MM.1S (cell line): ENCODE data around the gene ZG16B.

Experiments
- DNase-seq: peaks from one replicate; pipeline ENCODE4 v3.0.0-alpha.2; 2015
- H2AFZ ChIP-seq: fragments of 300-600 bp; sonication (generic); 2 replicates; pipeline ENCODE4 v1.6.0; 2016; ENCODE audit warnings: antibody characterized with exemption, low read length
- H3F3A ChIP-seq: fragments of 300-600 bp; sonication (generic); 2 replicates; pipeline ENCODE4 v1.6.1; 2016; ENCODE audit warnings: mild to moderate bottlenecking, antibody characterized with exemption, low read length, moderate library complexity, mixed read lengths; ENCODE audit not compliant: insufficient read depth
- H3K27ac ChIP-seq: fragments of 300-600 bp; sonication (generic); 2 replicates; pipeline ENCODE4 v1.5.1; 2016; ENCODE audit warnings: mild to moderate bottlenecking, low read length
- H3K27me3 ChIP-seq: fragments of 300-600 bp; sonication (generic); replicated peaks from 2 replicates; pipeline ENCODE4 v1.6.0; 2016; ENCODE audit warnings: low read length; ENCODE audit not compliant: insufficient read depth
- H3K36me3 ChIP-seq: fragments of 300-600 bp; sonication (generic); replicated peaks from 2 replicates; pipeline ENCODE4 v1.6.1; 2016; ENCODE audit warnings: mild to moderate bottlenecking, low read length, mixed read lengths; ENCODE audit not compliant: insufficient read depth
- H3K4me1 ChIP-seq: fragments of 300-600 bp; sonication (generic); 2 replicates; pipeline ENCODE4 v1.6.1; 2016; ENCODE audit warnings: low read length, mixed read lengths
- H3K4me2 ChIP-seq: fragments of 300-600 bp; sonication (generic); 2 replicates; pipeline ENCODE4 v1.6.0; 2016; ENCODE audit warnings: low read depth, low read length
- H3K4me3 ChIP-seq: fragments of 300-600 bp; sonication (generic); 2 replicates; pipeline ENCODE4 v1.5.1; 2016; ENCODE audit warnings: low read length, mixed read lengths
- H3K79me2 ChIP-seq: fragments of 300-600 bp; sonication (generic); 2 replicates; pipeline ENCODE4 v1.6.1; 2016; ENCODE audit warnings: mixed run types, low read length, mixed read lengths
- H3K9ac ChIP-seq: fragments of 300-600 bp; sonication (generic); 2 replicates; pipeline ENCODE4 v1.6.1; 2016; ENCODE audit warnings: low read length, mixed read lengths
- H3K9me2 ChIP-seq: fragments of 300-600 bp; sonication (generic); replicated peaks from 2 replicates; pipeline ENCODE4 v1.6.1; 2016; ENCODE audit warnings: mild to moderate bottlenecking, low read length, mixed read lengths; ENCODE audit not compliant: insufficient read depth
- H3K9me3 ChIP-seq: fragments of 300-600 bp; sonication (generic); replicated peaks from 2 replicates; pipeline ENCODE4 v1.6.1; 2016; ENCODE audit warnings: mild to moderate bottlenecking, low read length, mixed read lengths; ENCODE audit not compliant: insufficient read depth
- H4K20me1 ChIP-seq: fragments of 300-600 bp; sonication (generic); 2 replicates; pipeline ENCODE4 v1.6.1; 2016; ENCODE audit warnings: mild to moderate bottlenecking, low read length, moderate library complexity, mixed read lengths; ENCODE audit not compliant: insufficient read depth
- EZH2 ChIP-seq: fragments of 300-600 bp; sonication (generic); optimal IDR thresholded peaks from 2 replicates; pipeline ENCODE3; 2017; ENCODE audit warnings: low read depth, mild to moderate bottlenecking, antibody characterized with exemption, low read length, mixed read lengths
- EZH2phosphoT487 ChIP-seq: fragments of 300-600 bp; sonication (generic); IDR thresholded peaks from 2 replicates; pipeline ENCODE4 v1.6.1; 2018; ENCODE audit warnings: antibody characterized with exemption, low read length
- TF ChIP-seq, protein P1 (sequence below): fragments of 300-600 bp; sonication (generic); IDR thresholded peaks from 2 replicates; pipeline ENCODE4 v1.5.1; 2016; ENCODE audit warnings: antibody characterized with exemption, low read length, mixed read lengths

Gene ZG16B

DNA sequence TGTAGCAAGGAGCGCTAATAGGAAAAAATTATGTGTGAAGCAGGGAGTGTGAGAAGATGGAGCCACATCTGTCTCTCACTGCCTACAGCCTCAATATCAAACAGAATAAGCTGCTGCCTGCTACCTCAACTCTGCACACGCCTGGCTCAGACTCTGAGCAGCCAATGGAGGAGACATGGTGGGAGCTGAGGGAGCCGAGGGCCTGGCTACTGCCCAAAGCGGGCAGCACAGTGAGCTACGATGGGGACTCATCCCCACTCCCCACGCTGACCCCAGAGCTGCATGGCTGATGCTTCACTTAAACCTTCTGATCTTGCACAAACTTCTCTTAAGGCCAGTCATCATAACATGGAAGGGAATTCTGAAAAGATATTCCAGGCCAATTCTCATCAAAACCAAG is 41.8 kb downstream of the ZG16B start:
- H3F3A ChIP-seq, result 0 out of 2 replicates have a peak, but pooled peaks cover 2% of the 10 kb centered on the region
- TF ChIP-seq EZH2phosphoT487 (no peak), EZH2 (no peak)
- TF ChIP-seq, protein P1, sequence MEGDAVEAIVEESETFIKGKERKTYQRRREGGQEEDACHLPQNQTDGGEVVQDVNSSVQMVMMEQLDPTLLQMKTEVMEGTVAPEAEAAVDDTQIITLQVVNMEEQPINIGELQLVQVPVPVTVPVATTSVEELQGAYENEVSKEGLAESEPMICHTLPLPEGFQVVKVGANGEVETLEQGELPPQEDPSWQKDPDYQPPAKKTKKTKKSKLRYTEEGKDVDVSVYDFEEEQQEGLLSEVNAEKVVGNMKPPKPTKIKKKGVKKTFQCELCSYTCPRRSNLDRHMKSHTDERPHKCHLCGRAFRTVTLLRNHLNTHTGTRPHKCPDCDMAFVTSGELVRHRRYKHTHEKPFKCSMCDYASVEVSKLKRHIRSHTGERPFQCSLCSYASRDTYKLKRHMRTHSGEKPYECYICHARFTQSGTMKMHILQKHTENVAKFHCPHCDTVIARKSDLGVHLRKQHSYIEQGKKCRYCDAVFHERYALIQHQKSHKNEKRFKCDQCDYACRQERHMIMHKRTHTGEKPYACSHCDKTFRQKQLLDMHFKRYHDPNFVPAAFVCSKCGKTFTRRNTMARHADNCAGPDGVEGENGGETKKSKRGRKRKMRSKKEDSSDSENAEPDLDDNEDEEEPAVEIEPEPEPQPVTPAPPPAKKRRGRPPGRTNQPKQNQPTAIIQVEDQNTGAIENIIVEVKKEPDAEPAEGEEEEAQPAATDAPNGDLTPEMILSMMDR, result no peak
- peaks cover 2% of the 10 kb centered on the region; the same call in 1 of the 2 replicates for H3K4me1 ChIP-seq
- no peak overlapping the region for H2AFZ ChIP-seq
- no peaks in the 10 kb centered on the region for H3K9me2 ChIP-seq
- no peaks in the 10 kb centered on the region for H4K20me1 ChIP-seq
- DNase-seq, result no peak
- H3K27ac ChIP-seq, result no peak overlapping the region
- no peaks in the 10 kb centered on the region for H3K9me3 ChIP-seq
- no peak overlapping the region for H3K4me3 ChIP-seq
- H3K79me2 ChIP-seq, result no peaks in the 10 kb centered on the region
- H3K9ac ChIP-seq, result no peak overlapping the region
- H3K27me3 ChIP-seq, result peaks cover 23% of the 10 kb centered on the region
- no peak overlapping the region for H3K4me2 ChIP-seq
- H3K36me3 ChIP-seq, result no peaks in the 10 kb centered on the region

DNA sequence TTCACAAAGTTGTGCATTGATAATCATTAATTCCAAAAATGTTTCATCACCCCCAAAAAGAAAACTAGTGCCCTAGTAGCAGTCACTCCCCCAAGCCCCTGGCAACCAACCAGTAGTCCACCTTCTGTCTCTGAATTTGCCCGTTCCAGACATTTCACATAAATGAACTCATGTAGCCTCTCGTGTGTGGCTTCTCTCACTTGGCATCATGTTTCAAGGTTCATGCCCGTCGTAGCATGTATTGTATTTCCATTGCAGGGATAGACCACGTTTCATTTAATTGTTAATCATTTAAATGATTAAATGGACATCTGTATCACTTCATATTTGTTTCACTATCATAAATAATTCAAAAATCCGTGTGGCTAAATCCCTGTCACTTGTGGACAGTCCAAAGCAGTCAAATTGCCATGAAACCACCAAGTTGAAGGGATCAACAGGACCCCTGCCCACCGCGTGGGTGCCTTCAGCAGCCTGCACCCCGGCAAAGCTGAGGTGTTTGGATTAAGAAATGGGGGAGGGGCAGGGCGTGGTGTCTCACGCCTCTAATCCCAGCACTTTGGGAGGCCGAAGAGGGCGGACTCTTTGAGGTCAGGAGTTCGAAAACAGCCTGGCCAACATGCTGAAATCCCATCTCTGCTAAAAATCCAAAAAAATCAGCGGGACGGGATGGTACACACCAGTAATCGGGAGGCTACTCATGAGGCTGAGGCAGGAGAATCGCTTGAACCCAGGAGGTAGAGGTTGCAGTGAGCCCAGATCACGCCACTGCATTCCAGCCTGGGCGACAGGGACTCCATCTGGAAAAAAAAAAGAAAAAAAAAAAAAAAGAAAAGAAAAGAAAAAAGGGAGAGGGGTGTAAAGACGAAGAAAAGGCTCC is 44.2 kb downstream of the ZG16B start:
- H2AFZ ChIP-seq, result peak overlapping the region; percentile 66
- H3K4me2 ChIP-seq, result peak overlapping the region; percentile 28; the same call in 1 of the 2 replicates
- H3K4me1 ChIP-seq, result peaks cover 2% of the 10 kb centered on the region; the same call in 1 of the 2 replicates
- H3K27ac ChIP-seq, result no peak overlapping the region
- TF ChIP-seq EZH2phosphoT487 (no peak), EZH2 (no peak)
- no peaks in the 10 kb centered on the region for H3K36me3 ChIP-seq
- no peaks in the 10 kb centered on the region for H3F3A ChIP-seq
- H3K9me3 ChIP-seq, result no peaks in the 10 kb centered on the region
- no peak overlapping the region for H3K4me3 ChIP-seq
- H3K27me3 ChIP-seq, result peaks cover 27% of the 10 kb centered on the region
- no peaks in the 10 kb centered on the region for H3K79me2 ChIP-seq
- no peaks in the 10 kb centered on the region for H4K20me1 ChIP-seq
- no peaks in the 10 kb centered on the region for H3K9me2 ChIP-seq
- no peak overlapping the region for H3K9ac ChIP-seq
- DNase-seq, result no peak

DNA sequence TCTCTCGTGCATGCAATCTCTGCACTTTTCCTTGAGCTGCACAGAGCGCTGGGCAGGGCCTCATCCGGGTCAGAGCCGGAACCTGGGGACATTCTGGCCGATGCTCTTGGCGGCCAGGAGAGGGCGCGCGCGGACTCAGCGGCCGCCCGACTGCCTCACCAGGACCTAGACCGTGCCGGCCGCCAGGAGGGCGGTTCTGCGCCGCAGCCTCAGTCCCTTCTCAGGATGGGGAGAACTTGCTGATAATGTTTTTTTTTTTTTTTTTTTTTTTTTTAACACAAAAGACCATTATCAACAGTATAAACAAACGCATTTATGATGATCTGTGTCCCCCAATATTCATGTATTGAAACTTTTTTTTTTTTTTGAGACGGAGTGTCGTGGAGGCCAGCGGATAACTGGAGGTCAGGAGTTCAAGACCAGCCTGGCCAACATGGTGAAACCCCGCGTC is 44.8 kb downstream of the ZG16B start:
- H2AFZ ChIP-seq, result peak overlapping the region; percentile 66
- H3K79me2 ChIP-seq, result no peaks in the 10 kb centered on the region
- H3K36me3 ChIP-seq, result no peaks in the 10 kb centered on the region
- peak; percentile 82 for DNase-seq
- no peaks in the 10 kb centered on the region for H3F3A ChIP-seq
- no peaks in the 10 kb centered on the region for H4K20me1 ChIP-seq
- no peaks in the 10 kb centered on the region for H3K9me3 ChIP-seq
- no peaks in the 10 kb centered on the region for H3K9me2 ChIP-seq
- no peak overlapping the region for H3K9ac ChIP-seq
- peak overlapping the region; percentile 28; the same call in 1 of the 2 replicates for H3K4me2 ChIP-seq
- H3K4me3 ChIP-seq, result no peak overlapping the region
- TF ChIP-seq, protein P1, result peak; percentile 93
- TF ChIP-seq EZH2phosphoT487 (no peak), EZH2 (no peak)
- H3K4me1 ChIP-seq, result peaks cover 2% of the 10 kb centered on the region; the same call in 1 of the 2 replicates
- no peak overlapping the region for H3K27ac ChIP-seq
- peaks cover 26% of the 10 kb centered on the region for H3K27me3 ChIP-seq
